Fibroblast of pulmonary artery (primary cell): Measurements from ENCODE around the gene CACNA1G.

Source experiments
- DNase-seq: peaks from one replicate; pipeline ENCODE4 v3.0.0-alpha.2; 2010; ENCODE audit warnings: low read depth
- H3K4me3 ChIP-seq: replicated peaks from 2 replicates; pipeline ENCODE4 v1.5.1; 2011; ENCODE audit warnings: low read depth, mild to moderate bottlenecking, control low read depth, low read length, moderate library complexity
- TF ChIP-seq, protein P1 (sequence below): IDR thresholded peaks from 2 replicates; pipeline ENCODE4 v1.5.1; 2011; ENCODE audit warnings: mild to moderate bottlenecking, control low read depth, low read length, inconsistent platforms; ENCODE audit errors: missing control alignments

Gene CACNA1G

GRCh38 chr17:50560185-50560824 is at the start of gene CACNA1G:
Gene CACNA1G (plus strand): TSS chr17:50560715. CDS start chr17:50561460, 745 bp downstream.
- peak within 1 kb of the TSS; percentile 46 for H3K4me3 ChIP-seq
- DNase-seq = peak; percentile 79
- TF ChIP-seq, protein P1, sequence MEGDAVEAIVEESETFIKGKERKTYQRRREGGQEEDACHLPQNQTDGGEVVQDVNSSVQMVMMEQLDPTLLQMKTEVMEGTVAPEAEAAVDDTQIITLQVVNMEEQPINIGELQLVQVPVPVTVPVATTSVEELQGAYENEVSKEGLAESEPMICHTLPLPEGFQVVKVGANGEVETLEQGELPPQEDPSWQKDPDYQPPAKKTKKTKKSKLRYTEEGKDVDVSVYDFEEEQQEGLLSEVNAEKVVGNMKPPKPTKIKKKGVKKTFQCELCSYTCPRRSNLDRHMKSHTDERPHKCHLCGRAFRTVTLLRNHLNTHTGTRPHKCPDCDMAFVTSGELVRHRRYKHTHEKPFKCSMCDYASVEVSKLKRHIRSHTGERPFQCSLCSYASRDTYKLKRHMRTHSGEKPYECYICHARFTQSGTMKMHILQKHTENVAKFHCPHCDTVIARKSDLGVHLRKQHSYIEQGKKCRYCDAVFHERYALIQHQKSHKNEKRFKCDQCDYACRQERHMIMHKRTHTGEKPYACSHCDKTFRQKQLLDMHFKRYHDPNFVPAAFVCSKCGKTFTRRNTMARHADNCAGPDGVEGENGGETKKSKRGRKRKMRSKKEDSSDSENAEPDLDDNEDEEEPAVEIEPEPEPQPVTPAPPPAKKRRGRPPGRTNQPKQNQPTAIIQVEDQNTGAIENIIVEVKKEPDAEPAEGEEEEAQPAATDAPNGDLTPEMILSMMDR = no peak

DNA sequence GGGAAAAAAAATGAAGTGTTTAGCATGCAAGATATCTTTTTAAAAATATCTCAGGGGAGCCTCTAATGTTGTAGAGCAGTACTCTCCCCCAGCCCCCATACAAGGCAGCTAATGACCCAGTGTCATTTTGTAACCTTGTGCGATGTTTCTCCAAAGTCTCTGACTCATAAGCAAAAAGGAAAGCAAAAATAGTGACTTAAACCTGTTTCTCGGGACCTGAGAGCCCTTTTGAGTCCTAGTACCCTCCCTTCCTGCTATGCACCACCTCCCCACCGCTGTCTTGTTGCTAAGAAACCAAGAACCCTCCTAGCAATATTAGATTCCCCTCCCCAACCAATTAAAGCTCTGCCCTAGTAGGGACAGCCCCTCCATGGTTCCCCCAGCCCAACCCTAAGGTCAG is 49.5 kb upstream of the CACNA1G start:
- DNase-seq = peak; percentile 25
- H3K4me3 ChIP-seq = no peak overlapping the region
- TF ChIP-seq, protein P1 = no peak

DNA sequence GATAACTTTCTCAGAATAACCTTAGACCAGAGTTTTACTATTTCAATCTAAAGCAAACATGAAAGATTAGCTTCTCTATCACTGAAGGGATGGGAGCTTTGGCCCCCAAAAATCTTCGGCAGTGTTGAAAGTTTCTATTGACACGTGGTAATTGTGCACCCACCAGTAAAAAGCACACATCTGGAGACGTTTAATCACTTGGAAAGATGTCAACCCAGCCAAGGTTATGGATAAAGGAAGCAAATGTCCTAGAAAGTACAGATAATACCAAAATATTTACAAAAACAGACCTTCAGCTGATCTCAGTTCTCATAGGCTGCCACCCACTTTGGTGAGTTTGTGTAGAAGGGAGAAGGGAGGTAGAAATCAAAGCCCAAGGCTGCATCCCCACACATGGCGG is 47.0 kb upstream of the CACNA1G start:
- no peak for DNase-seq
- no peak overlapping the region for H3K4me3 ChIP-seq
- TF ChIP-seq, protein P1 = no peak

GRCh38 chr17:50514388-50514787 is 46.1 kb upstream of the CACNA1G start:
- H3K4me3 ChIP-seq = no peak overlapping the region
- no peak for DNase-seq
- TF ChIP-seq, protein P1 = no peak

DNA sequence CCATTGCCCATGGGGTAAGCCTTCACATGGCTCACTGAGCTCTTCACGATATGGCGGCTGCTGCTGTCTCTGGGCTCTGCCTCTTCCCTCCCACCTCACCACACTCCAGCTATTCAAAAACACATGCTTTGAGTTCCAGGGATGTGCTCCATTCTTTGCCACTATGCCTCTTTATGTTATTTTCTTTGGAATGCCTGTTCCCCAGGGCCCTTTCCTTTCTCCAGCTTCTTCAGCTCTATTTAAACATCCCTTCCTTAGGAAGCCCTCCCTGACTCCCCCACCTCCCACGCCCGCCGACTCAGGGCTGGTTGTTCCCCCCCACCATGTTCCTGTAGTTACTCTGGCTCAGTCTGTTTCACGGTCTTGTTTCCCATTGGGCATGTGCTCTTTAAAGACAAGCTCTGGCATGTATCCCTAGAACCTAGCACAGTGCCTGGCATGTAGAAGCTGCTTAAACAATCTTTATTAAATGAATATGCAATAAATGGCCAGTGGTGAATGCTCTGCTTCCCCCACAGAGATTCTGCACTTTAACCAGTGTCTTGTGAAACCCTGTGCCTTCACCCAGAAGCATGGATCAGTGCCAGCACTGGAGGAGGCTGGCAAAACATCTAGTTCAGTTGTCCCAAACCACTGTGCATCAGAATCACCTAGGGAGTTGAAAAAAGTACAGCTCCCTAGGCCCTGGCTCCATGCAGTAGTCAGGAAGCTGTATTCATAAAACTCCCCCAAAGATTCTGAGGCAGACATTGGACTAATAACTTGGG is 45.4 kb upstream of the CACNA1G start:
- no peak overlapping the region for H3K4me3 ChIP-seq
- peak; percentile 68 for DNase-seq
- TF ChIP-seq, protein P1 = no peak

DNA sequence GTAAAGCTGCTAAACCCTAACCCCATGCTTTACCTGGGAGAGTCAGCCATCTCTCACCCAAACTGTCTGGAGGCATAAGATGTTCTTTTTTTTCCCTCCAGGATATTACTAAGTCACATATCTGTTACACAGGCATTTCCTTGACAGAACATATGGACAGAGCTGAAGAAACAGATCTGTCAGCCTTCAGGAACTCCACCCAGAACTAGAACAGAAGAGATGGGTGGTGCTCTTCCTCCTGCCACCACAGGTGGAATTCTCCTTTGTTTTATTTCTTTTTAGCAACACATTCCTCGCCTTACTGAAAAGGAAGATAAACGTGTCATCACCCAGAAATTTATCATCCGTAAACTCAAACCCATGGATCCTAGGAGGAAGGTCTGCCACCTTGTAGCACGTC is 43.5 kb upstream of the CACNA1G start:
- DNase-seq = no peak
- TF ChIP-seq, protein P1 = no peak
- H3K4me3 ChIP-seq = no peak overlapping the region
